Measurements from ENCODE around the gene TMEM72.

Gene TMEM72

DNA sequence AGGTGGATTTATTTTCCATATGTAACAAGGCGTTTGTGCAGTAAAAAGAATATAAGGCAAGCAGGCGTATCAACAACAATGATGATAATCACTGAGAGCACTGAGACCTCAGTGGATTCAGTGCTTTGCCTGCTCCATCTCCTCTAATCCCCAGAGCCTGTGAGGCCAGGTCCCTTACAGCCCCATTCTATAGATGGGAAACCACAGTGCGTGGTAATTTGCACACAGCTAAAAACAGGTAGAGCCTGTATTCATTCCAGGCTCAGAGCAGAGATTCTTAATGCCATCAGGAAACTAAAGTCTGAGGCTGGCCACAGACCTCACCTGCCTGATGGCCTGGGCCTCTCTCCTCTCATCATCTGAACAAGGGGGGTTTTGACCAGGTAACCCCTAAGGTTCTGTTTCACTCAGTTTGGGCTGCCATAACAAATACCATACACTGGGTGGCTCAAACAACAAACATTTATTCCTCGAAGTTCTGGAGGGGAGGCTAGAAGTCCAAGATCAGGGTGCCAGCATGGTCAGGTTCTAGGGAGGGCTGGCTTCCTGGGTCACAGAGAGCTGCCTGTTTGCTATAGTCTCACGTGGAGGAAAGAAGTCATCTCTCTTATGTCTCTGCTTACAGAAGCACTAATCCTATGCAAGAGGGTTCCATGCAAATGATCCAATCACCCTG lies 38.1 kb downstream of the TMEM72 start:
- no peak for DNase-seq (ENCODE audit: low read depth, low spot score)
- H3K4me3 ChIP-seq (ENCODE audit: low read length): no peak overlapping the region

DNA sequence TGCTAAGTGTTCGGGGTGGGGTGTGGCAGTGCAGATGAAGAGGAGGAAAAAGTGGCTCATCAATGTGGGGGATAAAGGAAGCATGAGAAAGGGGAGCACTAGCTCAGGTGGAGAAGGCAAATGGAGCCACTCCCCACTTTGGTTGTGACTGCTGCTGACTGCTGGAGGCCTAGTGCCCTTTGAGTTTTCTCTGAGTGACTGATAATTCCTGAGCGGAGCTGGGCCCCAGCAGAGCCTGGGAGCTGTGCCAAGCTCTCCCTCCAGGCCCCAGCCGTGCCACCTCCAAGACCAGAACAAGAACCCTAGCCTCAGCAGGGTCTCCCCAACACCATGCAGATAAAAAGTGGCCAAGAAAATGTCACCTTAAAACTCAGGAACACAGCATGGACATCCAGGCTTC lies 38.8 kb downstream of the TMEM72 start:
- no peak overlapping the region for H3K4me3 ChIP-seq (ENCODE audit: low read length)
- no peak for DNase-seq (ENCODE audit: low read depth, low spot score)

DNA sequence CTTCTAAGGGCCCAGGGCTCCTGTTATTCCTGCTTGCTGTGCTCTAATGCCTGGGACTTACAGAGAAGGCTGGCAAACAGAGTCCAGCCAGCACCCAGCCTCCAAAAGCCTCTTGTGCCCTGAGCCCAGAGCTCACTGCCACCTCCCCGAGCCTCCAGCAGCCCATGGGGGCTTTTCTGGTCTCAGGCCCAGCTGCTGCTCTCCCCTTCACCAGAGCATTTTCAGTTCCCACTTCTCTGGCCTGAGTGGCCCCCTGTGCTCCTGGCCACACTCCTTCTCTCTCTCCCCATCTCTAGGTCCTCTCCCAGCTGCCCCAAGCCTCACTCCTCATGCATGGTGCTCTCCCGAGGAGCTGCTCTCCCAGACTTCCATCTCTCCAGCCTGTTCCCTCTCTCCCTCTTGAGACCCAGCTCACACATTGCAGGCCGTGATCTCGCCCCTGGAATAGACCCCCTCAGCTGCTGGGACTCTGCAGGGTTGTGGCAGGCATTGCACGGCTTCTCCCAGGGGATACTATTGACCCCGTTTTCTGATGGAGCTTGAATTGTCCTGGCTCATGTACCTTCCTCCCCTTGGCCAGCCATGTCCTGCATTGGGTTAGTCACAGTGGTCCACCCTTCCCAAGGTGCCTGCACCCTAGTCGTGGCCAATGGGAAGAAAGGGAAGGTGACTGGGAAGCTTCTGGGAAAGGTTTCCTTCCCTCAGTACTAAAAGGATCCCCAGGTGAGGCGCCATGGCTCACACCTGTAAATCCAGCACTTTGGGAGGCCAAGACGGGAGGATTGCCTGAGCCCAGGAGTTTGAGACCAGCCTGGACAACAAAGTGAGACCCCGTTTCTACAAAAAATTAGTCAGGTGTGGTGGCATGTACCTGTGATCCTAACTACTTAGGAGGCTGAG lies 39.4 kb downstream of the TMEM72 start:
- no peak overlapping the region for H3K4me3 ChIP-seq (ENCODE audit: low read length)
- no peak for DNase-seq (ENCODE audit: low read depth, low spot score)

DNA sequence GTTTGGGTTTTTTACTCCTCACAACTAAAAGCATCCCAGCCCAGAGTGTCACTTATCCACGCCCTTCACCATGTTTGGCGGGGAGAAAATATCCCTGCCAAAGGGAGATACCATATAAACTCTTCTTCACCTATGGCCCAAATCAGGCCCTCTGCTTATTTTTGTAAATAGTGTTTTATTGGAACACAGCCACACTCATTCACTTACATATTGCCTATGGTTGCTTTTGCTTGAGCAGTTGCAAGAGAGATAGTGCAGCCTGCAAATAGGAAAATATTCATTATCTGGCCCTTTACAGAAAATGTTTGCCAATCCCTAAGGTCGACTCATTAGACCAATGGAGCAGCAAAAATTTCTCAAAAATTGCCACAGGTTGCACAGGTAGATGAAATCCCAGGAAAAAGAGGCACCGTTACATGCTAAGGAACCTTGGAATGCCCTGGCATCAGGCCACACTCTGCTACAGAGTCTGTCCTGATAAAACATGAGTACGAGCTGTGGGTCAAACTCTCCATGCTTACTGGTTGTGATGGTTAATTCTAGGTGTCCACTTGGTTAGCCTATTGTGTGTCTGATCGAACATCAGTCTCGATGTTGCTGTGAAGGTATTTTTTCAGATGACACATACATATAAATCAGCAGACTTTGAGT lies 40.6 kb downstream of the TMEM72 start:
- DNase-seq (ENCODE audit: low read depth, low spot score): no peak
- no peak overlapping the region for H3K4me3 ChIP-seq (ENCODE audit: low read length)

DNA sequence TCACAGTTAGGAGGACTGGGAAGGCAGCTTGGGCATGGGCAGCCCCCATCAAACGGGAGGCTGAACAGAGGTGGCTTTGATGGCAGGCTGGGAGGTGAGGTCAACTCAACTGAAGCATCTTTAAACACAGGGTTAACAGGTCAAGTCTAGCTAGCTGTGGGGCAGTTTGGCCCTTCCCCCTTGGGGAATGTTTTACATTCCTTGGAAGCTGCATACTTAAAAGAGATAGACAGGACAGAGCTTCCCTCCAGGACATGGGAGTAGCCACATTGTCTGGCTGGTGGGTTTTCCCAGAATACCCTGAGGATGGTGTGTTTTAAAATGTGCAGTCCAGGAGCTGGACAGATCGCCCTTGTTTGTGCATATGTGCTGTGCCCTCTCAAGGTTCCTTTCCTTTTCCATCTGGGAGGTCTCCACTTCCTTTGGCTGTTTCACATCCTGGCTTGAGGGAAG lies 41.7 kb downstream of the TMEM72 start:
- DNase-seq (ENCODE audit: low read depth, low spot score): no peak
- no peak overlapping the region for H3K4me3 ChIP-seq (ENCODE audit: low read length)

DNA sequence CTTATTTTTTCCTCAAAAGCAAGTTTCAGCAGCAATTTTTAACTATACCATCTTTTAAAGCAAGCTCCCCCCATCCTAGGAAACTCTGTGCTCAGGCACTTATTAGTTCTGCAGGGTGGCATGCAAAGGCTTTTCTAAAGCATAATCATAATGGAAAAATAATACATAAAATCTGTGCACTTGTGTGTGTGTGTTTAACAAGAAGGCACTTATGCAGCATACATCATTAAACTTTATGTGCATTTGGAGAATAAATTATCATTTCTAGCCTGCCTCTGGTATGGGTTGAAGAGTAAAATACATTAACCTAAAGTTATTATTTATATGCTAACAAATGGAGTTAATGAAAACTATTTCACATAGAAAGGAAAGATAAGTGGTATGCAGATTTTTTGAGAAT lies 42.9 kb downstream of the TMEM72 start:
- no peak for DNase-seq (ENCODE audit: low read depth, low spot score)
- no peak overlapping the region for H3K4me3 ChIP-seq (ENCODE audit: low read length)

DNA sequence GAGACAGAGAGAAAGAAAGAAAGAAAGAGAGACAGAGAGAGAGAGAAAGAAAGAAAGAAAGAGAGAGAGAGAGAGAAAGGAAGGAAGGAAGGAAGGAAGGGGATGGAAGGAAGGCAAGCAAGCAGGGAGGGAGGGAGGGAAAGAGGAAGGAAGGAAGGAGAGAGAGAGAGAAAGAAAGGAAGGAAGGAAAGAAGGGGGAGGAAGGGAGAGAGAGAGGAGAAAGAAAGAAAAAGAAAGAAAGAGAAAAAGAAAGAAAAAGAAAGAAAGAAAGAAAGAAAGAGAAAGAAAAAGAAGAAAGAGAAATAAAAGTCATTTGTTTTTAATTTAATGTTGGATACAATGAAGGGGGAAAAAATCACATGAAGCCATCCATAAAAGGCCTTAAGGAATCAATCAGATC lies 43.8 kb downstream of the TMEM72 start:
- DNase-seq (ENCODE audit: low read depth, low spot score): no peak
- H3K4me3 ChIP-seq (ENCODE audit: low read length): no peak overlapping the region

DNA sequence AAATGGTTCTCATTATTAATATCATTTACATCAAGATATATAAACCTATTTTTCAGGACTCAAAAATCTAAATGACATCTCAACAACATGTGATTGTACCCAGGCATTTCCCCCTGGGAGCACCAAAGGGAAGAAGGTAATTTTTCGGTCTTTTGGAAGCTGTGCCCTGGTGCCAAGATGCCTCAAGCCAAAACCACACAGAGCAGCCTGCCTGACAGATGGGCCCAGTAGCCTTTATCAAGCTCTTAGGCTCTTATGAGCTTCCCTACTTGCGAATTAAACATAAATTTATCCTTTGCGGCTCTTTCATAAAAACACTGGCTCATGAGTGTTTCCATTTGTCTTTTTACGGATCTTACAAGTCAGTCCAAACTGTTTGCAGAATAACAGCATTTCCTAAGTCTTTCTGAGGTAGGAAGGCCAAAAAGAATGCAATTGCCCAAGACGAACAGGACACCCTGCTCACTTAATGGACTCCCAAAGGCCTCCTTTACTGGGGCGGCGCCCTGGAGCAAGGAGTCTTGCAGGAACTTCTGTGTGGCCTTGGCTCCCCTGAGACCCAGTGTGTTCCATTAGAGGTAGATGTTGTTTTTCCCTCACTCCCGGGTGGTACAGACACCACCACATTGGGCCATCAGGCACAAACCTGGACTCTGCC lies 44.4 kb downstream of the TMEM72 start:
- DNase-seq (ENCODE audit: low read depth, low spot score): no peak

DNA sequence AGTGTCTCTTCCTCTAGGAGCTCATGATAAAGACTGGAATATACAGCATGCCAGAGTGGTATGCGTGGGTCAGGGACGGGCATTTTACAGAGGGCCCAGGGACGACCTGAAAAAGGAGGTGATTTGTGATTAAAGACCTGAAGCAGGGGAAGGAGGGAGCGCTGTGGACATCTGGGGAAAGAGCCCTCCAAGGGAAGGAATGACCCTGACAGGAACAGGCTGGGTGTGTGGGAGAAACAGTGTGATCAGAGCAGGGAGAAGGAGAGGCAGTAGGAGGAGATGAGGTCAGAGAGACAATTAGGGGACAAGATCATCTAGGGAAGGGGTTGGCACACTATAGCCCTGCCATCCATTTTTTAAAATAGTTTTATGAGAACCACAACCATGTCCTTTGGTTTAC lies 45.1 kb downstream of the TMEM72 start:
- H3K4me3 ChIP-seq (ENCODE audit: low read length): no peak overlapping the region
- DNase-seq (ENCODE audit: low read depth, low spot score): no peak

More for the DNA sequence above, 44.4 kb downstream of the TMEM72 start:
- H3K4me3 ChIP-seq (ENCODE audit: low read length): no peak overlapping the region

DNA sequence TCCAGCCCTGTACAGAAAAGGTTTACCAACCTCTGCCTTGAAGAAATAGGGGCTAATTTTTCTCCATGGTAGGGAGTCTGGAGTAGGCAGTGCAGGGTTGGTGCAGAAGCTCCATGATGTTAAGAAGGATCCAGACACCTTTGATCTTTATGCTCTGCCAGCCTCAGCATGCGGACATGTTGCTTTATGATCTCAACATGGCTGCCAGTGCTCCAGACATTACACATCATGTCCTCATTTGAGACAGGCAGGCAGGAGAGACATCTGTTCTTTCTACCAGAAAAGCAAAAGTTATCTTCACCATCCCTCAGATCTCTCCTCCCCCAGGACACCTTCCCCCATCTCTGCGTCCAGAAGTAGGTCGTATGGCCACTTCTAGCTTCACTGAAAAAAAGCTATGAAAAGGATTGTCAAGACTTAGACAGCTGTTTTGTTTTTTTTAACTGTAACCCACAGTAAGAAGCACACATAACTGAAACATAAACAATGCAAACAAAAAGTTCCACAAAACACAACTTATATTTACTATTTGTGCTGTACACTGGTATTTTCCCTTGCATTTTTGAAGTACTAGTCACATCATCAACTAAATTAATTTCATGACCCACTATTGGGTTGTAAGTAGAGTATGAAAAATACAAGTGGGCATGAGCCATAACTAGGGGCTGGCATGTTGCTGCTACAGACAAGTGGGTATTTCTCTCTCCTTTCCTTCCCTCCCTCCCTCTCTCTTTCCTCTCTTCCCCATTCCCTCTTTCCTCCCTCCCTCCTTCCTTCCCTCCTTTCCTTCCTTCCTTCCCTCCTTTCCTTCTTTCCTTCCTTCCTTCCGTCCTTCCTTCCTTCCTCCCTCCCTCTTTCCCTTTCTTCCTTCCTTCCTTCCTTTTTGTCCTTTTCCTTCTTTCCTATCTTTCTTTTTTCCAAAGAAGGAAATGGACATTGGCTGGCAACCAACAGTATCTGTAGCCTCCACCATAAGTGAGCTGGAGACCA lies 45.9 kb downstream of the TMEM72 start:
- H3K4me3 ChIP-seq (ENCODE audit: low read length): no peak overlapping the region
- DNase-seq (ENCODE audit: low read depth, low spot score): no peak

DNA sequence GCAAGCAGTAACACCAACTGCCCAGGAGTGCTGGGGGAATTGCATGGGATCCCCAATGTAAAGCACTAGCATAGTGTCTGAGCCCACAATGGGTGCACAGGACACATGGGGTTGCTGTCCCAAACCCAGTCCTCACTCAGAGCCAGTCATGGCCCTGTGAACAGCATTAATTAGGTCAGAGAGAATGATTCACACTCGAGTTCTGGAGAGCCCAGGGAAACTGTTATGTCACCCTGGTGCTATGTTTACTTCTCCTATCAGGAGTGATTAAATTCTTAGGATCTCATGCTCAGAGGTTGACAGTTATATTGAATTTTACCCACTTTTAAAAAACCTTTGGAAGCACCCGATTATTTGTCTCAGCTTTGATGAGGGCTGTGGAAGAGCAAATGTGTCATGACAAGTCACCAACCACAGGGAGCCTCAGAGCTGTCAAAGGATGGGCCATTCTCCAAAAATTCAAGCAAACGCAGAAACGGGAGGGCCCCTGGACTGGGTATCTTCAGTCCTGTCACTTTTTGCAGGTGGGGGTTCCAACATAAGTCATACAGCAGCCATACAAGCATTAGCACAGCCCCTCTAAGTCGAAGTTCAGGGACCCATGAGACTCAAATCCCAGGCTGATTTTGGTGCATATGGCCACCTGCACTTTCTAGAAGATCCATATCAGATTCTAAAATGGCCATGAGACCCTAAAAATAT lies 47.2 kb downstream of the TMEM72 start:
- peak overlapping the region; percentile 91 for H3K4me3 ChIP-seq (ENCODE audit: low read length)
- DNase-seq (ENCODE audit: low read depth, low spot score): no peak

DNA sequence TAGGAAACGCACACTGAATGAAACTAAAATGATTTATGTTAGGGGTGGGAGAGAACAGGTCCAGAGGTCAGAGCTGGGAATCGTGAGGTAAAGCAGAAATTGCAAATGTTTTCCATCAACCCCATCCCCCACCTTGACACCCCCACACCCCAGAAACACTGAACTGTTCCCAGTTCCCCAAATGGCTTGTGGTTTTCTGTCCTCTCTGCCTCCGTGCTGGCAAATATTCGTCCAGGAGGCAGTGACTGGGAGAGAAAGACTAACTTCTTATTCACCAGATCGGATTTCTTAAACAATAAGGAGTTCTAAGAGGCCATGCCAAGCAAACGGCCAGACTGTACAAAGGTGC lies 47.7 kb downstream of the TMEM72 start:
- H3K4me3 ChIP-seq (ENCODE audit: low read length): peak overlapping the region; percentile 91
- DNase-seq (ENCODE audit: low read depth, low spot score): no peak

DNA sequence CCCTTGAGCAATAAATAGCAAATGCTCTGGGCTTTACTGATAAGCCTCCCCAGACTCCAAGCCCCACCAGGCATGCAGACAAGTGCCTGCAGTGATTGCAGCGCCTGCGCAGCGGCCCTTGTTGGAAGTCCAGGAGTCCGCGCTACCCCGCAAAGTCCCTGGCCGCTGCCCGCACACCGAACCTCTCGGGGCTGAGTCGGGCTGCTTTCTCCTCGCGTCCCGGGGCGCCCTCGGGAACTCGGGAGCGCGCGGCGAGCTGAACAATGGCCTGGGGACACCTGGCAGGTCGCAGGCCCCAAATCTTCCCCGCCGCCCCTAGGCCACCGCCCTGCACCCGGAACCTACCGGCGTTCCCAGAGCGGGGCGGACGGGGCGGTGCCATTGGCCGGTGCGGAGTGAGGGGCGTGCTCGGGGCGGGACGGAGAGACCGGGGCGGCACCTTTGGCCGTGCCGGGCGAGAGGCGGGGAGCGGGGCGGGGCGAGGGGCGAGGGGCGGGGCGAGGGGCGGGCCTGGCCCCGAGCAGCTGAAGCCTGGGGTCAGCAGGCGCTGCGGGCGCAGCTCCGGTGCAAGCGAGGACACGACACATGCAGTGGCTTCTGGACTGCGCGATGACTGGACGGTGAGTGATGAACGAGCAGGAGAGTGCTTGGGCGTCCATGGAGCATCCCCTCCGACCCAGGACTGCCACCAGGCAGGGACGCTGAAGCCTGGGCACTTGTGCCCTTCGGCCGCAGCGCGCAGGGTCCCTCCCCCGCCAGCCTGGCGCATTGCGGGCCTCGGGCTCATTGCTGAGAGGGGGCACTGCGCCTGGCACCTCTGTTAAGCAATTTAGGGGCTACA lies 48.3 kb downstream of the TMEM72 start, which contains the start of gene RASSF4:
Gene RASSF4 (plus strand): TSS at position 556 of the 841 bp plus-strand sequence. CDS start 10,401 bp downstream, outside the sequence.
- peak; percentile 70 for DNase-seq (ENCODE audit: low read depth, low spot score)
- peak within 1 kb of the TSS; percentile 91 for H3K4me3 ChIP-seq (ENCODE audit: low read length)

DNA sequence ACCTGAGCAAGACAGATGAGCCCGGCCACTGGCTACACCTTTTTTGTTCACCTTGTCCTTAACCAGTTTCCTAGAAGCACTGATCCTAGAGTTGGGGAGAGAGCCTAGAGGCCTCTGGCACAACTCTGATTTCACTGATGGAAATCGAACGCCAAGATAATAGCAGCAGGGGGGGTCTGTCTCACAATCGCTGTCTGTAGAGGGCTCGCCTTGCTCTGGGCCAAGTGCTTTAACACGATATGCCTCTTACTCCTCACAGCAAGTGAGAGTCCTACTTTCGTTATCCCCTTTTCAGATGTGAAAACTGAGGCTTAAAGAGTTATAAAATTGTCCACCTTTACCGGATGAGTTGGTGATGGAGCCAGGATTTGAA lies 48.9 kb downstream of the TMEM72 start:
- peak overlapping the region; percentile 91; the same call in 1 of the 2 replicates for H3K4me3 ChIP-seq (ENCODE audit: low read length)

DNA sequence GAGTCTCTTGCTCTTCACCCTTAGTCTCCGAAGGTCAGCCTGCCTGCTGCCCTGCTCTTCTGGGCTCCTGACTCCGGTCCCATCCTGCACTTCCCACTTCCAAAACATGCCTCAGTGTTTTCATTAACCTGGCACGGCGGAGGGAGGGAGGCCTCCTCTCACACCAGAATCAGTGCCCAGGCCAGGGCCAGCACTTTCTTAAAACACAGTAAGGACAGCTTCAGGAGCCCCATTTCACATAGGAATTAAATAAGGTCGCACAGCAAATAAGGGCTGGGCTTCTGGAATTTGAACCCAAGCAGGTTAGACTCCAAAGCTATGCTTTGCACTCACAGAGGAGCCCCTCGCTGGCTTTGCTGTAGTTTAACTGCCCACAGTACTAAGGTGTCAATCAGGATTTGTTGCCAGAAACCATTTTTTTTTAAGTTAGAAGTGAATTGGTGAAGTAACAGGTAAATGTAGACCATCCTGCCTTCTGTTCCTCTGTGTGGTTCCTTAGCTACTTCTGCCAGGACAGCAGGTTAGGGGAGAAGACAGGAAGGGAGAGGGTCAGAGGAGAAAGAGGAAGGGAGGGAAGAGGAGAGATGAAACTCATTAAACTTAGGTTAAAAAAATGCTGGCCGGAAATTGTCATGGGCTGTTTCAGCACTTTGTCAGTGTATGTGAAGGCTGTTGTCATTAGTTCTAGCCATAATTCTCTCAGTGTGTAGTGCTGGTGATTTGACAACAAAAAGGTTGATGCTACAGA lies 49.5 kb downstream of the TMEM72 start:
- H3K4me3 ChIP-seq (ENCODE audit: low read length): no peak overlapping the region
- DNase-seq (ENCODE audit: low read depth, low spot score): no peak

More for the DNA sequence above, 48.9 kb downstream of the TMEM72 start:
- no peak for DNase-seq (ENCODE audit: low read depth, low spot score)

DNA sequence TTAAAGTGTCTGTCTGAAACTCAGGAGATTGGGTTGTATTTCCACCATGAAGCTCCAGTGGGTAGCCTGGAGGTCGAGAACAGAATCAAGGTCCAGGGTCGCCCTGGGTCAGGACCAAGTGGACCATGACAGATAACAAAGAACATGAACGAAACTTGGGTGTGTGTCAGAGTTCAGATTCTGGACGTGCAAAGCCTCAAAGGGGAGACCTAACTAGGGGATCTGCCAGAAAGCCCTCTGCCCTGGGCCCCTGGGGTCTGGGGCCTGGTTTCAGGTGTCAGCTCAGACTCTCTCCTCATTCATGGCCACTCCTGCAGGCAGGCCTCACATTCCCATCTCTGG lies 50.1 kb downstream of the TMEM72 start:
- no peak overlapping the region for H3K4me3 ChIP-seq (ENCODE audit: low read length)
- DNase-seq (ENCODE audit: low read depth, low spot score): no peak
